Fibroblast of lung (primary cell): ENCODE results near the gene USP31. TPM values are rescaled to one million over a fixed set of nuclear protein-coding genes. Genes with fewer than 3 reads are reported as not detected.
A peak's percentile ranks its signal among the peaks of the same experiment; 100 is the strongest.

Experiments used
- DNase-seq, 2 donors: peaks; one replicate each; pipeline versions ENCODE4 v3.0.0 to v3.0.0-alpha.2; 2010; ENCODE audit warnings: low read depth in 2 of 2
- H2AFZ ChIP-seq: 2 replicates; pipeline ENCODE4 v1.5.1; 2012; ENCODE audit warnings: low read length, control low read depth, inconsistent platforms
- H3K27ac ChIP-seq: 2 replicates; pipeline ENCODE4 v1.5.1; 2011; ENCODE audit warnings: low read length, control low read depth; ENCODE audit not compliant: insufficient read depth
- H3K27me3 ChIP-seq: 2 replicates; pipeline ENCODE4 v1.5.1; 2011; ENCODE audit warnings: mild to moderate bottlenecking, low read length; ENCODE audit not compliant: control insufficient read depth, insufficient read depth
- H3K36me3 ChIP-seq: 2 replicates; pipeline ENCODE4 v1.5.1; 2011; ENCODE audit warnings: low read length; ENCODE audit not compliant: control insufficient read depth, insufficient read depth
- H3K4me1 ChIP-seq: 2 replicates; pipeline ENCODE4 v1.5.1; 2011; ENCODE audit warnings: low read length; ENCODE audit not compliant: control insufficient read depth, insufficient read depth; ENCODE audit errors: extremely low read depth
- H3K4me2 ChIP-seq: 2 replicates; pipeline ENCODE4 v1.5.1; 2011; ENCODE audit warnings: low read length, control low read depth; ENCODE audit not compliant: insufficient read depth; ENCODE audit errors: extremely low read depth
- H3K4me3 ChIP-seq, 4 experiments: fragments of 200-600 bp in 1 of 4; sonication (generic) in 1 of 4; replicated peaks in 1 of 4; 2 replicates each; pipeline ENCODE4 v1.5.1; 2011 to 2016; ENCODE audit warnings: low read length in 4 of 4, low read depth in 3 of 4, mild to moderate bottlenecking in 3 of 4, control low read depth in 2 of 4, inconsistent platforms in 1 of 4, mixed read lengths in 1 of 4; ENCODE audit not compliant: insufficient read depth in 1 of 4; ENCODE audit errors: control extremely low read depth in 1 of 4
- H3K79me2 ChIP-seq: 2 replicates; pipeline ENCODE4 v1.5.1; 2012; ENCODE audit warnings: mild to moderate bottlenecking, low read length, inconsistent platforms; ENCODE audit not compliant: control insufficient read depth, insufficient read depth
- H3K9ac ChIP-seq: 2 replicates; pipeline ENCODE4 v1.5.1; 2011; ENCODE audit warnings: mild to moderate bottlenecking, low read length, control low read depth; ENCODE audit not compliant: insufficient read depth
- H3K9me3 ChIP-seq: 2 replicates; pipeline ENCODE4 v1.5.1; 2012; ENCODE audit warnings: low read depth, low read length; ENCODE audit not compliant: control insufficient read depth, insufficient read depth
- H4K20me1 ChIP-seq: 2 replicates; pipeline ENCODE4 v1.5.1; 2011; ENCODE audit warnings: low read length; ENCODE audit not compliant: control insufficient read depth, insufficient read depth; ENCODE audit errors: extremely low read depth
- EZH2 ChIP-seq: IDR thresholded peaks from 2 replicates; pipeline ENCODE4 v1.5.1; 2012; ENCODE audit warnings: low read length, control low read depth, mild to moderate bottlenecking; ENCODE audit errors: missing control alignments
- polyA plus RNA-seq, 2 donors: library from polyadenylated mRNA; depleted of rRNA in 1 of 2; stranded (reverse) in 1 of 2; unstranded in 1 of 2; fragments of >200 nt; gene quantifications; 2 replicates each; pipeline ENCODE4 v1.2.1, GENCODE V29; 2011 to 2012; ENCODE audit warnings: missing spikeins in 1 of 2
- total RNA-seq: library from RNA; depleted of rRNA; stranded (reverse); fragments of >200 nt; gene quantifications from 2 replicates; pipeline ENCODE4 v1.2.1, GENCODE V29; 2014
- TF ChIP-seq, protein P1 (sequence below), 2 donors: IDR thresholded peaks in 1 of 2; conservative IDR thresholded peaks in 1 of 2; 1 replicate in 1 of 2; 2 replicates in 1 of 2; pipeline ENCODE4 v1.5.1; 2011 to 2012; ENCODE audit warnings: low read length in 2 of 2, control low read depth in 1 of 2, inconsistent platforms in 1 of 2, low read depth in 1 of 2, mild to moderate bottlenecking in 1 of 2

Gene USP31
- total and polyA plus RNA-seq, 2 donors (not counting 1 experiment from before 2014, with no cell fraction given): 4.8 to 5.8 TPM

- Histone ChIP-seq H3K79me2 (no peaks in the 10 kb centered on the region), H3K27me3 (no peaks in the 10 kb centered on the region), H3K36me3 (no peaks in the 10 kb centered on the region), H3K27ac (no peak overlapping the region), H3K4me2 (no peak overlapping the region), H4K20me1 (no peaks in the 10 kb centered on the region), H3K9ac (no peak overlapping the region), H3K9me3 (no peaks in the 10 kb centered on the region), H3K4me3 (no peak overlapping the region), H2AFZ (no peak overlapping the region), H3K4me1 (no peaks in the 10 kb centered on the region)
- TF ChIP-seq EZH2: no peak
- TF ChIP-seq, protein P1, sequence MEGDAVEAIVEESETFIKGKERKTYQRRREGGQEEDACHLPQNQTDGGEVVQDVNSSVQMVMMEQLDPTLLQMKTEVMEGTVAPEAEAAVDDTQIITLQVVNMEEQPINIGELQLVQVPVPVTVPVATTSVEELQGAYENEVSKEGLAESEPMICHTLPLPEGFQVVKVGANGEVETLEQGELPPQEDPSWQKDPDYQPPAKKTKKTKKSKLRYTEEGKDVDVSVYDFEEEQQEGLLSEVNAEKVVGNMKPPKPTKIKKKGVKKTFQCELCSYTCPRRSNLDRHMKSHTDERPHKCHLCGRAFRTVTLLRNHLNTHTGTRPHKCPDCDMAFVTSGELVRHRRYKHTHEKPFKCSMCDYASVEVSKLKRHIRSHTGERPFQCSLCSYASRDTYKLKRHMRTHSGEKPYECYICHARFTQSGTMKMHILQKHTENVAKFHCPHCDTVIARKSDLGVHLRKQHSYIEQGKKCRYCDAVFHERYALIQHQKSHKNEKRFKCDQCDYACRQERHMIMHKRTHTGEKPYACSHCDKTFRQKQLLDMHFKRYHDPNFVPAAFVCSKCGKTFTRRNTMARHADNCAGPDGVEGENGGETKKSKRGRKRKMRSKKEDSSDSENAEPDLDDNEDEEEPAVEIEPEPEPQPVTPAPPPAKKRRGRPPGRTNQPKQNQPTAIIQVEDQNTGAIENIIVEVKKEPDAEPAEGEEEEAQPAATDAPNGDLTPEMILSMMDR (conservative IDR thresholded peaks at IDR 0.05 in 1 of 2, IDR thresholded peaks at IDR 0.05 in 1 of 2; ENCODE audit: low read depth in 1 of 2, low read length in 2 of 2): peak in 1 of 2 donors; percentile 38
- DNase-seq: peak in 1 of 2 donors; percentile 9
These were observed 6.3 kb upstream of the USP31 start for GRCh38 chr16:23155445-23156049.

GRCh38 chr16:23152386-23153178 is 3.3 kb upstream of the USP31 start:
- no peak overlapping the region for H3K9ac ChIP-seq
- H2AFZ ChIP-seq: no peak overlapping the region
- TF ChIP-seq, protein P1 (conservative IDR thresholded peaks at IDR 0.05 in 1 of 2, IDR thresholded peaks at IDR 0.05 in 1 of 2; ENCODE audit: low read depth in 1 of 2, low read length in 2 of 2): no peak
- no peak for TF ChIP-seq EZH2

DNA sequence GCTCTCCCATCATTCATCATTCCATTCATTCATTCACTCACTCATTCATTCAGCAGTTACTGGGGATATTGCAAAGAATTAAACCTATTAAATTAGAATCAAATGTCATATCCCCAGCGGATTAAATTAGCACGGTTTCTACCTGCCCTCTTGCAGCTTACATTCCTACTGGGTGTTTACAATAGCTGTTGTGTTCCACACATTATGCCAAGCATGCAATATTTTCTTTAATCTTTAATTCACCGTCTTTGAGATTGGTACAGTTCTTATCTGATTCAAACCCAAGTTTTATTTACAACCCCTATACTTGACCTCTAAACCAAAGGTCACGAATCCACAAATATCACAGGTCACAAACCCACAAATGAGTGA is 727 bp upstream of the USP31 start:
- H3K9me3 ChIP-seq: no peaks in the 10 kb centered on the region
- no peaks in the 10 kb centered on the region for H3K27me3 ChIP-seq
- DNase-seq: no peak
- no peak overlapping the region for H3K27ac ChIP-seq
- peaks cover 3% of the 10 kb centered on the region for H3K4me1 ChIP-seq
- H3K4me3 ChIP-seq: peak overlapping the region; percentile 68 to 87 (median 78)
- H3K4me2 ChIP-seq: peak overlapping the region; percentile 96
- no peaks in the 10 kb centered on the region for H3K36me3 ChIP-seq
- no peaks in the 10 kb centered on the region for H4K20me1 ChIP-seq
- H3K79me2 ChIP-seq: peaks cover 18% of the 10 kb centered on the region
- H3K9ac ChIP-seq: no peak overlapping the region
- no peak for TF ChIP-seq EZH2
- TF ChIP-seq, protein P1 (conservative IDR thresholded peaks at IDR 0.05 in 1 of 2, IDR thresholded peaks at IDR 0.05 in 1 of 2; ENCODE audit: low read depth in 1 of 2, low read length in 2 of 2): no peak
- H2AFZ ChIP-seq: peak overlapping the region; percentile 100

More at GRCh38 chr16:23152386-23153178, 3.3 kb upstream of the USP31 start:
- Histone ChIP-seq H3K27me3 (no peaks in the 10 kb centered on the region), H3K27ac (no peak overlapping the region), H3K9me3 (no peaks in the 10 kb centered on the region), H4K20me1 (no peaks in the 10 kb centered on the region), H3K4me1 (peaks cover 3% of the 10 kb centered on the region), H3K36me3 (no peaks in the 10 kb centered on the region), H3K4me2 (no peak overlapping the region), H3K79me2 (peaks cover 8% of the 10 kb centered on the region), H3K4me3 (no peak overlapping the region)
- no peak for DNase-seq
